ENCODE measurements around the gene NAPA.

DNA sequence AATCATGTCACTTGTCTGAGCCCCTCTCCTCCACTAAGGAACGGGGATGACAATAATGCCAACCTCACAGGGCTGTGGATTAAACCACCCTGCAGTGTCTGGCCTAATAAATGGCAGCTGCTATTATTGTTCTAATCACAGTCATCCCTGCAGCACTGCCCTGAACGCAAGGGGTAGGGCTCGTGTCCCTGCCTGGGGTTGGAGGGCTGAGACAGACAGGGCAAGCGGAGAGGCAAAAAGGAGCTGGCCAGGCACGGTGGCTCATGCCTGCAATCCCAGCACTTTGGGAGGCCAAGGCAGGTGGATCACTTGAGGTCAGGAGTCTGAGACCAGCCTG lies 20.7 kb downstream of the NAPA start:
- TF ChIP-seq POLR2AphosphoS5 (IDR thresholded peaks at IDR 0.05) = peak in 1 of 3 donors; percentile 5
- TF ChIP-seq POLR2A (IDR thresholded peaks at IDR 0.05) = no peak

All from spleen (tissue), 3 donors.